GM19025 (cell line): ENCODE measurements around the gene DNAH10.
A peak's percentile ranks its signal among the peaks of the same experiment; 100 is the strongest.

Experiments used
- ATAC-seq: cut with Tn5 transposase; IDR thresholded peaks from one replicate; pipeline ENCODE4 v1.9.1; 2021; ENCODE audit warnings: mild to moderate bottlenecking, low read depth, moderate library complexity; ENCODE audit not compliant: unreplicated experiment

Gene DNAH10, protein sequence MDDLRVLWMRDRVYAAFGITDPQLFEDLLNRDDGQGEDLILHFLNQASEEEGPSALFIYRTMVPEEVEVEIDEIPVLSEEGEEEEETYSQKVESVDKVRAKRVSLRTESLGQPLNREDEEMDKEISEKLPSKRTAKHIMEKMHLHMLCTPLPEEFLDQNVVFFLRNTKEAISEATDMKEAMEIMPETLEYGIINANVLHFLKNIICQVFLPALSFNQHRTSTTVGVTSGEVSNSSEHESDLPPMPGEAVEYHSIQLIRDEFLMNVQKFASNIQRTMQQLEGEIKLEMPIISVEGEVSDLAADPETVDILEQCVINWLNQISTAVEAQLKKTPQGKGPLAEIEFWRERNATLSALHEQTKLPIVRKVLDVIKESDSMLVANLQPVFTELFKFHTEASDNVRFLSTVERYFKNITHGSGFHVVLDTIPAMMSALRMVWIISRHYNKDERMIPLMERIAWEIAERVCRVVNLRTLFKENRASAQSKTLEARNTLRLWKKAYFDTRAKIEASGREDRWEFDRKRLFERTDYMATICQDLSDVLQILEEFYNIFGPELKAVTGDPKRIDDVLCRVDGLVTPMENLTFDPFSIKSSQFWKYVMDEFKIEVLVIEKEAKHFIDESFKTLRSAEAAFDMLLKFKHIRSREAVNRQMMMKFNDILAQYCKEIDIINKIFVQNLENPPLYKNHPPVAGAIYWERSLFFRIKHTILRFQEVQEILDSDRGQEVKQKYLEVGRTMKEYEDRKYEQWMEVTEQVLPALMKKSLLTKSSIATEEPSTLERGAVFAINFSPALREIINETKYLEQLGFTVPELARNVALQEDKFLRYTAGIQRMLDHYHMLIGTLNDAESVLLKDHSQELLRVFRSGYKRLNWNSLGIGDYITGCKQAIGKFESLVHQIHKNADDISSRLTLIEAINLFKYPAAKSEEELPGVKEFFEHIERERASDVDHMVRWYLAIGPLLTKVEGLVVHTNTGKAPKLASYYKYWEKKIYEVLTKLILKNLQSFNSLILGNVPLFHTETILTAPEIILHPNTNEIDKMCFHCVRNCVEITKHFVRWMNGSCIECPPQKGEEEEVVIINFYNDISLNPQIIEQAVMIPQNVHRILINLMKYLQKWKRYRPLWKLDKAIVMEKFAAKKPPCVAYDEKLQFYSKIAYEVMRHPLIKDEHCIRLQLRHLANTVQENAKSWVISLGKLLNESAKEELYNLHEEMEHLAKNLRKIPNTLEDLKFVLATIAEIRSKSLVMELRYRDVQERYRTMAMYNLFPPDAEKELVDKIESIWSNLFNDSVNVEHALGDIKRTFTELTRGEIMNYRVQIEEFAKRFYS (N-terminal part only)

GRCh38 chr12:123761841-123762714 lies at the start of gene DNAH10:
Gene DNAH10 (plus strand): TSS chr12:123762301. CDS start chr12:123762337, 36 bp downstream.
- ATAC-seq: peak; percentile 80

GRCh38 chr12:123712780-123713319 lies 49.3 kb upstream of the DNAH10 start:
- no peak for ATAC-seq

DNA sequence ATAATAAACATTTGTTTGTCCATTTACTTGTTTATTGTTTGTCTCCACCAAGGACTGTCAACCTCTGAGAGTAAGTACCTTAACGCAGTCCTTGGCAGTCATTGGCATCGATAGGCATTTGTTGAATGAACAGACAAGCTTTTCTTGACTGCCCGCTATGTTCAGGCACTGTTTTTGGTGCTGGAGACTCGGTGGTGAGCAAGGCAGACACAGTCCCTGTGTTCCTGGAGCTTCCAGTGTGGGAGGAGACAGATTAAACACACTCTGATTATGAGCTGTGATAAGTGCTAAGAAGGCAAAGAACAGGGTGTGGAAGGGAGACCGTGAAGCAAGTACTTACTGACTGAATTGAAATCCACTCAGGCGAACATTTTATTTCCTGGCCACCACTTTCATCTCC lies 48.7 kb upstream of the DNAH10 start:
- no peak for ATAC-seq

DNA sequence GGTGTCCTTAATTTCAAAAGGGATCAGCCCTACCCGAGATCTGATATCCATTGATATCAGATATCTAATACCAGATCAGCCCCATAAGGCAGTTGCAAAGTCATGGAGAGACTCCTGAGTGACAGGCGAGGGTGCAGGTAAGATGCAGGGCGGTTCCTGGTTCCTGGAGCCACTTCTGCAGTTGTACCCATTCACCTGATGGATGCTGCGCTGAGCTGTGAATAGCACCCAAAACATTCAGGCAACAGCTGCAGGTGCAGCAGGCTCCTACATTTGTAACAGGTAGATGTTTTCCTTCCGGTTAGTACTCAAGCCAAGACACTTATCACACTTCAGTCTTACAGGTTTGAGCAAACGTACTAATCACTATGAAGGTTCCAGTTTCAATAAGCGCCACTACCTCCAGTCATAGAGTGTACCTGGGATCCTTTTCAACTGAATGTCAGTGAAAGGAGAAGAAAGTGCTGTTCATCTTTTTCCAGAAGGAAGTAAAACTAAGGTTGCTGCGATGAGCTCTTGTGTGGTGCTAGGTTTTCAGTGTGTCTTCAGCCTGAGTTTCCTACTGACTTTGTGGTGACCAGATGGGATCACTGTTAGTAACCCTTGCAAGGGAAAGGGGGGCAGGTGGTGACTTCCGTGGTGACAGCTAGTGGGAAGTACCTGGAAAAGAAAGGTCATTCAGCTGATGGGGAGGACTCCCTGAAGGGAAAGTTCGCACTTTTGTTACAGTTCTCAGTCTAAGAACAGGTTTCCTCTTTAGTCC lies 48.1 kb upstream of the DNAH10 start:
- peak; percentile 33 for ATAC-seq

DNA sequence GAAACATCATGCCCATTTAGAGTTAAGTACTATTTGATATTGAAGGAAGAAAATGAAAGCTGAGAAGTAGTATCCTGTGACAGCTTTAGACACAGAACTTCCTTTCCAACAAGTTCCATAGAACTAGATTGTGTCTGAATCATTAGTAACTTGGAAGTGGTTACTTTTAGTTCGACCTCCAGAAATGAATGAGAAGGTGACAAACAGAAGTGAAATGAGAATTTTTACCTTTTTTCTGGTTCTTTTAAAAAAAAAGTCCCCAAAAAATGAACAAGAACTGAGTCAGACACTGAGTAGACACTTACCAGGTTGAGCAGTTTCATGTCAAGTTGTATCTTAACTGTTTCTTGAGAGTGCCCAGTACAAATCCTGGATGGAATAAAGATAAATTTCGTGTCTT lies 46.9 kb upstream of the DNAH10 start:
- no peak for ATAC-seq

- no peak for ATAC-seq
Observed at GRCh38 chr12:123717350-123717749, 44.8 kb upstream of the DNAH10 start.

GRCh38 chr12:123720141-123720814 lies 41.8 kb upstream of the DNAH10 start:
- no peak for ATAC-seq

GRCh38 chr12:123721245-123721644 lies 40.9 kb upstream of the DNAH10 start:
- ATAC-seq: no peak

DNA sequence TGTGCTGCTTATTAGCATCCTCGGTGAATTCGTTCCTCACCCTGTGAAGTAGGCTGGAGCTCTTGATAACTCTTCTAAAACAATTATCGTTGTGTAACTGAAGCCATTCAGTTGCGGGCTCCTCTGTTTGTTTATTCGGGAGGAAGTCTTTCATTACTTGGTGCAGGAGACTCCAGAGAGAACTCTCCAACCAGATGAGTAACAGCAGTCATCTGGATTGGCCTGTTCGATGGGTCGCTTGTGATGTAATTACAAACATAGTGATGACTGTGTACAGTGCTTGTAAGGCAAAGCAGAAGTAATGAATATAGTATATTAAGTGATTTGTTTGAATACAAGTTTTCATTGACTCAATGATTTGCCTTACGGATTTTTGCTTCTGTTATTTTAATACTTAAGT lies 39.1 kb upstream of the DNAH10 start:
- ATAC-seq: no peak

- ATAC-seq: no peak
Observed at GRCh38 chr12:123723765-123724164, 38.3 kb upstream of the DNAH10 start.

- ATAC-seq: no peak
Observed at GRCh38 chr12:123726244-123726643, 35.9 kb upstream of the DNAH10 start.

DNA sequence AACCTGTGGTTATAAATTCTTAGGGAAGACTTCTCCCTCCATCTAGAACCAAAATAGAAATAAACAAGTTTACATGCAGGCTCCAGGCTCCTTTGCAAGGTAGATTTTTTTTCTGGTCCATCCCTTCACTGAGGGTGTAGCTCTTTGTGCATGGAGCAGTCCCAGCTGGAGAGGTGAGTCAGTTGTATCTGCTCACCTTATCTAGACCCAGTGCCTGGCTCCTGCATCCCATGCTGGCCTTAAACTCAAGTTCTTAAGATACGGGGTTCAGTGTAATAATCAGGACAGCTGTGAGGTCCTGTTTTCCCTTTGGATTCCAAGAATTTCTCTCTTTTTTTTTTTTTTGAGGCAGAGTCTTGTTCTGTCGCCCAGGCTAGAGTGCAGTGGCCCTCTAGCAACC lies 35.1 kb upstream of the DNAH10 start:
- no peak for ATAC-seq

DNA sequence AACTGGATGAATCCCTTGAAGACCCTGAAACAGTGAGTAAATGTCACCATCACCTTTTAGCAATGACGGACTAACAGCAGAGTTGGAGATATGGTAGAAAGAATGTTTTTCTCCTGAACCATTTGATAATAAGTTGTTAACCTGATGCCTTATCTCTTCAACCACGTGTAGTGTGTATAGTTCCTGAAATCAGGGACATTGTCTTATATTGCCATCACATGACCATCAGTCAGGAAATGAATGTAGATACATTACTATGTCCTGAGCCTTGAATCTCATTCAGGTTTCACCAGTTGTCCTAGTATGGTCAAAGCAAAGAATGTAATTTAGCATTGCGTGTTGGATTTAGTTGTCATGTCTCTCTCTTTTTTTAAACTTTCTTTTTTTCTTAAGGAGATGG lies 34.2 kb upstream of the DNAH10 start:
- no peak for ATAC-seq

DNA sequence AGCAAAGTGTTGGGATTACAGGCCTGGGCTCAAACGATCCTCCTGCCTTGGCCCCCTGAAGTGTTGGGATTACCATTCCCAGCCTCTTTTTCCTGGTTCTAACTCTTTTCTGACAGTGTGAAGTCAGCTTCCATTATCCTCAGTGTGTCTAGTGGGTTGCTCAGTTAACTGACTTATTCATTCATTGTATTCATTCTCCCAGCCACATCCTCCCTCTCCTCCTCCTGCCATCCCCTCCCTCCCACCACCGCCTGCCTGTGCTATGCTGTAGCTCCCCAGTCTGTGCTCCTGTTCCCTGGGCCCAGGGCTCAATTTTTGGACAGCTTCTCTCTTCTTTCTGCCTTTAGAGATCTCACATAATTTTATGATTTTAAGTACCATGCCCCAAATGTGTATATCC lies 30.5 kb upstream of the DNAH10 start:
- no peak for ATAC-seq

DNA sequence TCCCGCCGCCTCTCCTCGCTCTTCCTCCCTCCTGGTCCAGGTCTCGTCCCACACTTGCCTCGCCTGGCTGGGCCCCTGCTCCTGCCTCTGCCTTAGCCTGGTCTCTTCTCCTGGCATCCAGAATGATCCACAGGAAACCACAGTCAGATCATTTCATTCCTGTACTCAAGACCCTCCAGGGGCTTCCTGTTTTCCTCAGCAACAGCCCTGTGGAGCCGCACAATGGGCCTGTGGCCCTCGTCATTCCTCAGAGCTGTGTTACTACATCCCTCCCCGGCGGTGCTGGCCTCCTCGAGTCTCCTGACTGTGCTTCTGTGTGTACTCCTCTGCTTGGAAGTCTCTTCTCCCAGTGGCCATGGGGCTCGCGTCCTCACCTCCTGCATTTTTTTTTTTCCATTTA lies 29.9 kb upstream of the DNAH10 start:
- no peak for ATAC-seq

- no peak for ATAC-seq
Observed at GRCh38 chr12:123733229-123733628, 28.9 kb upstream of the DNAH10 start.

- ATAC-seq: no peak
Observed at GRCh38 chr12:123734268-123734667, 27.8 kb upstream of the DNAH10 start.

DNA sequence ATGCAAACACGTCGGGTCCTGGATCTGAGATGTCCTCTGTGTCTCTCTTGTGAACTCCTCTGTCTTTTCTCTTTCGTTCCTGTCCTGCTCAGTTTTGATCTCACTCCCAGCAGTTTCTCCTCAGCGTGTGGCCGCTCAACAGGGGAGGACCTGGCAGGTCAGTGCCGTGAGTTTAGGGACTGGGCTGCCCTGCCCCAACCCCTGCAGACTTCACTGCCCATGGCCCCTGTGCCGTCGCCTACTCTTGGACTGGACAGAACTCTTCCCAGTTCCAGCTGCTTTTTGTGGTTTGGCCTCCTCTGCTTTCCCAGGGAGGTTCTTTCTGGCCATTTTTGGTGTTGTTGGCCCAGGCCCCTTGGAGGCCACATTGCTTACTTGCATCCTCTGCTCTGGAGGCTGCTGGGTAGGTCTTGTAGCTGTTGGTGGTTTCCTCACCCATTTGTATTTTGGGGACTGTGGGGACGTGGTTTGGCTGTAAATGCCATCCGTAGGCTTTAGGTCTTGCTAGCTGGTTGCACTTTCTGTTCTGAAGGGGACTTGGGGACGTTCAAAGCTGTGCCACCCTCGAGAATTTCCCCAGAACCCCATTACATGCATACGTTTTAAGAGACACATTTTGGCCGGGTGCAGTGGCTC lies 20.0 kb upstream of the DNAH10 start:
- ATAC-seq: no peak
